HepG2 (cell line): ENCODE measurements around the gene BCL2L13. TPM values are rescaled to one million over a fixed set of nuclear protein-coding genes. Genes with fewer than 3 reads are reported as not detected.

ENCODE experiments used
- AKNA ChIP-seq: sonication (generic); formaldehyde crosslinking; IDR thresholded peaks from 2 replicates; pipeline ENCODE4 v1.4.0; 2020; ENCODE audit warnings: missing genetic modification reagents, borderline replicate concordance
- BORCS8-MEF2B ChIP-seq: sonication (generic); formaldehyde crosslinking; IDR thresholded peaks from 2 replicates; pipeline ENCODE4 v1.8.0; 2022; ENCODE audit warnings: mild to moderate bottlenecking, missing genetic modification reagents
- EP300 ChIP-seq, 3 experiments: sonication (generic) in 1 of 3; formaldehyde crosslinking in 1 of 3; IDR thresholded peaks; 2 replicates each; pipeline versions ENCODE4 v1.5.1 to v1.6.1; 2011 to 2020; ENCODE audit warnings: low read depth in 2 of 3, low read length in 2 of 3, borderline replicate concordance in 1 of 3, improper control_type of control experiment in 1 of 3, mild to moderate bottlenecking in 1 of 3, missing genetic modification reagents in 1 of 3, moderate library complexity in 1 of 3
- FLYWCH1 ChIP-seq: sonication (generic); formaldehyde crosslinking; IDR thresholded peaks from 2 replicates; pipeline ENCODE4 v1.8.1; 2023; ENCODE audit warnings: mild to moderate bottlenecking, missing genetic modification reagents
- GATAD1 ChIP-seq: IDR thresholded peaks from 2 replicates; pipeline ENCODE4 v1.6.1; 2016; ENCODE audit warnings: missing genetic modification reagents, missing compliant biosample characterization
- KDM5B ChIP-seq: sonication (generic); formaldehyde crosslinking; IDR thresholded peaks from 2 replicates; pipeline ENCODE4 v1.4.0; 2020; ENCODE audit warnings: missing genetic modification reagents, mild to moderate bottlenecking, borderline replicate concordance
- MAFK ChIP-seq, 2 experiments: IDR thresholded peaks in 1 of 2; conservative IDR thresholded peaks in 1 of 2; 2 replicates each; pipeline ENCODE4 v1.6.1; 2011; ENCODE audit warnings: improper control_type of control experiment in 2 of 2, low read length in 2 of 2
- MTF2 ChIP-seq: sonication (generic); formaldehyde crosslinking; IDR thresholded peaks from 2 replicates; pipeline ENCODE4 v1.5.0; 2020; ENCODE audit warnings: missing genetic modification reagents, borderline replicate concordance
- PAWR ChIP-seq: sonication (generic); formaldehyde crosslinking; IDR thresholded peaks from 2 replicates; pipeline ENCODE4 v1.4.0; 2020; ENCODE audit warnings: missing genetic modification reagents, mild to moderate bottlenecking, borderline replicate concordance
- POGZ ChIP-seq: sonication (generic); formaldehyde crosslinking; IDR thresholded peaks from 2 replicates; pipeline ENCODE4 v1.4.0; 2020; ENCODE audit warnings: mild to moderate bottlenecking, missing genetic modification reagents
- REXO4 ChIP-seq: sonication (generic); formaldehyde crosslinking; IDR thresholded peaks from 2 replicates; pipeline ENCODE4 v1.8.0; 2022; ENCODE audit warnings: missing genetic modification reagents, mild to moderate bottlenecking, borderline replicate concordance
- SALL1 ChIP-seq: sonication (generic); formaldehyde crosslinking; IDR thresholded peaks from 2 replicates; pipeline ENCODE4 v1.8.0; 2022; ENCODE audit warnings: mild to moderate bottlenecking, missing genetic modification reagents
- ZFYVE20 ChIP-seq: sonication (generic); formaldehyde crosslinking; IDR thresholded peaks from 2 replicates; pipeline ENCODE4 v1.8.0; 2023; ENCODE audit warnings: low read depth, mild to moderate bottlenecking, moderate library complexity, missing genetic modification reagents, borderline replicate concordance
- ZKSCAN5 ChIP-seq: sonication (generic); formaldehyde crosslinking; IDR thresholded peaks from 2 replicates; pipeline ENCODE4 v1.5.1; 2020; ENCODE audit warnings: mild to moderate bottlenecking, missing genetic modification reagents
- ZMYM4 ChIP-seq: sonication (generic); formaldehyde crosslinking; IDR thresholded peaks from 2 replicates; pipeline ENCODE4 v1.8.1; 2023; ENCODE audit warnings: mild to moderate bottlenecking, missing genetic modification reagents
- ZNF292 ChIP-seq: sonication (generic); formaldehyde crosslinking; IDR thresholded peaks from 2 replicates; pipeline ENCODE4 v1.8.1; 2022; ENCODE audit warnings: mild to moderate bottlenecking, low read depth, missing genetic modification reagents, borderline replicate concordance
- ZNF484 ChIP-seq: sonication (generic); formaldehyde crosslinking; IDR thresholded peaks from 2 replicates; pipeline ENCODE4 v1.5.1; 2020; ENCODE audit warnings: mild to moderate bottlenecking, low read depth, missing genetic modification reagents, borderline replicate concordance
- ZNF512B ChIP-seq: sonication (generic); formaldehyde crosslinking; IDR thresholded peaks from 2 replicates; pipeline ENCODE4 v1.5.1; 2020; ENCODE audit warnings: missing genetic modification reagents, mild to moderate bottlenecking, borderline replicate concordance
- ZNF605 ChIP-seq: sonication (generic); formaldehyde crosslinking; IDR thresholded peaks from 2 replicates; pipeline ENCODE4 v1.8.0; 2022; ENCODE audit warnings: mild to moderate bottlenecking, missing genetic modification reagents
- ZNF83 ChIP-seq: sonication (generic); formaldehyde crosslinking; IDR thresholded peaks from 2 replicates; pipeline ENCODE4 v1.4.0; 2020; ENCODE audit warnings: missing genetic modification reagents, mild to moderate bottlenecking, borderline replicate concordance
- ZNF850 ChIP-seq: sonication (generic); formaldehyde crosslinking; conservative IDR thresholded peaks from 2 replicates; pipeline ENCODE4 v1.9.0; 2021; ENCODE audit warnings: mild to moderate bottlenecking, missing genetic modification reagents
- polyA plus RNA-seq, 8 experiments: library from polyadenylated mRNA; depleted of rRNA in 3 of 8; stranded (reverse) in 7 of 8; unstranded in 1 of 8; fragments of >200 nt; fragmentation: Illumina TruSeq in 4 of 8; extraction: Trizol in 4 of 8; gene quantifications; 2 replicates each; pipeline versions ENCODE4 v1.2.1 to v1.2.3, GENCODE V29; 2011 to 2016; ENCODE audit warnings: low read depth in 4 of 8, missing spikeins in 1 of 8, mixed read lengths in 1 of 8; ENCODE audit not compliant: insufficient read depth in 1 of 8
- total RNA-seq, 5 experiments: library from RNA; depleted of rRNA; stranded (reverse); fragments of >200 nt; fragmentation: Illumina TruSeq; extraction: Trizol; gene quantifications; 2 replicates each; pipeline ENCODE4 v1.2.3, GENCODE V29; 2016; ENCODE audit warnings: low read depth in 1 of 5

BCL2L13 gene
- total and polyA plus RNA-seq, 2 of the 13 experiments (the other 11 are each of a cell fraction or from before 2014, with no cell fraction given), result 13.5 to 14.6 TPM

GRCh38 chr22:17638432-17639246 lies at the start of gene BCL2L13 (continued):
- TF ChIP-seq ZNF512B (CRISPR knock-in tag) (no peak), ZNF605 (CRISPR knock-in tag) (peak; percentile 67; the same call in 1 of the 2 replicates), ZFYVE20 (CRISPR knock-in tag) (no peak), EP300 (IDR thresholded peaks at IDR 0.05; ENCODE audit: low read depth in 2 of 2, low read length in 2 of 2) (peak in 1 of 2 experiments; percentile 43; a peak in 1 of 4 replicates), EP300 (CRISPR knock-in tag; IDR thresholded peaks at IDR 0.05; ENCODE audit: borderline replicate concordance) (no peak; the same call in 1 of the 2 replicates), ZMYM4 (CRISPR knock-in tag) (peak; percentile 75), FLYWCH1 (CRISPR knock-in tag) (peak; percentile 90; the same call in 1 of the 2 replicates), ZNF83 (no peak; the same call in 1 of the 2 replicates), AKNA (no peak), KDM5B (CRISPR knock-in tag) (peak; percentile 63; the same call in 1 of the 2 replicates), PAWR (CRISPR knock-in tag) (no peak), GATAD1 (CRISPR knock-in tag) (peak; percentile 86), ZKSCAN5 (CRISPR knock-in tag) (peak; percentile 25; the same call in 1 of the 2 replicates), ZNF850 (CRISPR knock-in tag) (no peak), ZNF484 (CRISPR knock-in tag) (no peak), MAFK (conservative IDR thresholded peaks at IDR 0.05 in 1 of 2, IDR thresholded peaks at IDR 0.05 in 1 of 2; ENCODE audit: low read length in 2 of 2) (no peak), ZNF292 (no peak), POGZ (CRISPR knock-in tag) (peak; percentile 64), MTF2 (no peak), REXO4 (CRISPR knock-in tag) (no peak), SALL1 (CRISPR knock-in tag) (peak; percentile 62), BORCS8-MEF2B (CRISPR knock-in tag) (no peak)
